ENCODE measurements around the gene R3HDM2.

Gene R3HDM2

GRCh38 chr12:57476162-57476992 lies 45.5 kb upstream of the R3HDM2 start:
- H3K4me3 ChIP-seq (ENCODE audit: control insufficient read depth, low read depth, low read length), result no peak overlapping the region; the same call in 1 of the 2 replicates
- DNase-seq (ENCODE audit: low read depth), result no peak
- TF ChIP-seq, protein P1, sequence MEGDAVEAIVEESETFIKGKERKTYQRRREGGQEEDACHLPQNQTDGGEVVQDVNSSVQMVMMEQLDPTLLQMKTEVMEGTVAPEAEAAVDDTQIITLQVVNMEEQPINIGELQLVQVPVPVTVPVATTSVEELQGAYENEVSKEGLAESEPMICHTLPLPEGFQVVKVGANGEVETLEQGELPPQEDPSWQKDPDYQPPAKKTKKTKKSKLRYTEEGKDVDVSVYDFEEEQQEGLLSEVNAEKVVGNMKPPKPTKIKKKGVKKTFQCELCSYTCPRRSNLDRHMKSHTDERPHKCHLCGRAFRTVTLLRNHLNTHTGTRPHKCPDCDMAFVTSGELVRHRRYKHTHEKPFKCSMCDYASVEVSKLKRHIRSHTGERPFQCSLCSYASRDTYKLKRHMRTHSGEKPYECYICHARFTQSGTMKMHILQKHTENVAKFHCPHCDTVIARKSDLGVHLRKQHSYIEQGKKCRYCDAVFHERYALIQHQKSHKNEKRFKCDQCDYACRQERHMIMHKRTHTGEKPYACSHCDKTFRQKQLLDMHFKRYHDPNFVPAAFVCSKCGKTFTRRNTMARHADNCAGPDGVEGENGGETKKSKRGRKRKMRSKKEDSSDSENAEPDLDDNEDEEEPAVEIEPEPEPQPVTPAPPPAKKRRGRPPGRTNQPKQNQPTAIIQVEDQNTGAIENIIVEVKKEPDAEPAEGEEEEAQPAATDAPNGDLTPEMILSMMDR (IDR thresholded peaks at IDR 0.05; ENCODE audit: control insufficient read depth, insufficient read depth, low read depth, low read length, missing control alignments), result peak; percentile 23

GRCh38 chr12:57475271-57476161 lies 44.7 kb upstream of the R3HDM2 start:
- TF ChIP-seq, protein P1 (IDR thresholded peaks at IDR 0.05; ENCODE audit: control insufficient read depth, insufficient read depth, low read depth, low read length, missing control alignments), result no peak
- DNase-seq (ENCODE audit: low read depth), result no peak
- peak overlapping the region; percentile 25 for H3K4me3 ChIP-seq (ENCODE audit: control insufficient read depth, low read depth, low read length)

GRCh38 chr12:57474862-57475261 lies 44.0 kb upstream of the R3HDM2 start:
- no peak overlapping the region for H3K4me3 ChIP-seq (ENCODE audit: control insufficient read depth, low read depth, low read length)
- DNase-seq (ENCODE audit: low read depth), result no peak
- TF ChIP-seq, protein P1 (IDR thresholded peaks at IDR 0.05; ENCODE audit: control insufficient read depth, insufficient read depth, low read depth, low read length, missing control alignments), result no peak

- H3K4me3 ChIP-seq (ENCODE audit: control insufficient read depth, low read depth, low read length), result no peak overlapping the region
- TF ChIP-seq, protein P1 (IDR thresholded peaks at IDR 0.05; ENCODE audit: control insufficient read depth, insufficient read depth, low read depth, low read length, missing control alignments), result no peak
- no peak for DNase-seq (ENCODE audit: low read depth)
Observed at GRCh38 chr12:57474430-57474829, 43.6 kb upstream of the R3HDM2 start.

- TF ChIP-seq, protein P1 (IDR thresholded peaks at IDR 0.05; ENCODE audit: control insufficient read depth, insufficient read depth, low read depth, low read length, missing control alignments), result no peak
- no peak for DNase-seq (ENCODE audit: low read depth)
- no peak overlapping the region for H3K4me3 ChIP-seq (ENCODE audit: control insufficient read depth, low read depth, low read length)
Observed at GRCh38 chr12:57473886-57474285, 43.0 kb upstream of the R3HDM2 start.

- TF ChIP-seq, protein P1 (IDR thresholded peaks at IDR 0.05; ENCODE audit: control insufficient read depth, insufficient read depth, low read depth, low read length, missing control alignments), result no peak
- DNase-seq (ENCODE audit: low read depth), result no peak
- no peak overlapping the region for H3K4me3 ChIP-seq (ENCODE audit: control insufficient read depth, low read depth, low read length)
Observed at GRCh38 chr12:57473392-57473791, 42.5 kb upstream of the R3HDM2 start.
